Measurements from ENCODE around the gene FAM240A.

FAM240A gene

GRCh38 chr3:46655271-46655670 lies 42.9 kb downstream of the FAM240A start:
- no peak overlapping the region for H3K4me3 ChIP-seq (replicated peaks; ENCODE audit: low read depth, low read length)
- TF ChIP-seq, protein P1, sequence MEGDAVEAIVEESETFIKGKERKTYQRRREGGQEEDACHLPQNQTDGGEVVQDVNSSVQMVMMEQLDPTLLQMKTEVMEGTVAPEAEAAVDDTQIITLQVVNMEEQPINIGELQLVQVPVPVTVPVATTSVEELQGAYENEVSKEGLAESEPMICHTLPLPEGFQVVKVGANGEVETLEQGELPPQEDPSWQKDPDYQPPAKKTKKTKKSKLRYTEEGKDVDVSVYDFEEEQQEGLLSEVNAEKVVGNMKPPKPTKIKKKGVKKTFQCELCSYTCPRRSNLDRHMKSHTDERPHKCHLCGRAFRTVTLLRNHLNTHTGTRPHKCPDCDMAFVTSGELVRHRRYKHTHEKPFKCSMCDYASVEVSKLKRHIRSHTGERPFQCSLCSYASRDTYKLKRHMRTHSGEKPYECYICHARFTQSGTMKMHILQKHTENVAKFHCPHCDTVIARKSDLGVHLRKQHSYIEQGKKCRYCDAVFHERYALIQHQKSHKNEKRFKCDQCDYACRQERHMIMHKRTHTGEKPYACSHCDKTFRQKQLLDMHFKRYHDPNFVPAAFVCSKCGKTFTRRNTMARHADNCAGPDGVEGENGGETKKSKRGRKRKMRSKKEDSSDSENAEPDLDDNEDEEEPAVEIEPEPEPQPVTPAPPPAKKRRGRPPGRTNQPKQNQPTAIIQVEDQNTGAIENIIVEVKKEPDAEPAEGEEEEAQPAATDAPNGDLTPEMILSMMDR (IDR thresholded peaks at IDR 0.05; ENCODE audit: low read length, missing control alignments), result no peak
- no peak for DNase-seq (ENCODE audit: low read depth)

DNA sequence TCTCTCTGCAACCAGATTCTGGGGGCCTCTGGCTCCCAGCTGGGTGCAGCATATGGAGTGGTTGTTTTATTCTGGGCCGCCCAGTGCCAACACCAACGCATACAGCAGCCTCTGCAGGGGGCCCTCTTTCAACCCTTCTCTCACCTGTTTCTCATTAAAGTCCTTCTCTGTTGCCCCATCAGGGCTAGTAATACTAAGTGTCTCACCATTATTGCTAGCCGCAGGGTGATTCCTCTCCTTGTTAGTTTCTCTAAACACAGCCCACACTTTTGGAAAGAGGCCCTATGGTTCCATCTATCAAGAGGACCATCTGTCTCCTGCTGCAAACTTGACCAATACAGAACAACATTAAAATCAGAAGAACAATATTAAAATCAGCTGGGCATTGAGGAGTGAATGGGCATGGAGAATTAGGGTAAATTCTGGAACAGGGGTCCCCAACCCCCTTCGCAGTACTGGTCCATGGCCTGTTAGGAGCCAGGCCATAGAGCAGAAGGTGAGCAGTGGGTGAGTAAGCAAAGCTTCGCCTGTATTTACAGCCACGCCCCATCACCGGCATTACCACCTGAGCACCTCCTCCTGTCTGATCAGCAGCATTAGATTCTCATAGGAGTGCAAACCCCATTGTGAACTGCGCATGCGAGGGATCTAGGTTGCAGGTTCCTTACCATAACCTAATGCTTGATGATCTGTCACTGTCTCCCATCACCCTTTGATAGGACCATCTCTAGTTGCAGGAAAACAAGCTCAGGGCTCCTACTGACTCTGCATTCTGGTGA lies 44.6 kb downstream of the FAM240A start:
- DNase-seq (ENCODE audit: low read depth), result no peak
- H3K4me3 ChIP-seq (replicated peaks; ENCODE audit: low read depth, low read length), result no peak overlapping the region
- TF ChIP-seq, protein P1 (IDR thresholded peaks at IDR 0.05; ENCODE audit: low read length, missing control alignments), result no peak

DNA sequence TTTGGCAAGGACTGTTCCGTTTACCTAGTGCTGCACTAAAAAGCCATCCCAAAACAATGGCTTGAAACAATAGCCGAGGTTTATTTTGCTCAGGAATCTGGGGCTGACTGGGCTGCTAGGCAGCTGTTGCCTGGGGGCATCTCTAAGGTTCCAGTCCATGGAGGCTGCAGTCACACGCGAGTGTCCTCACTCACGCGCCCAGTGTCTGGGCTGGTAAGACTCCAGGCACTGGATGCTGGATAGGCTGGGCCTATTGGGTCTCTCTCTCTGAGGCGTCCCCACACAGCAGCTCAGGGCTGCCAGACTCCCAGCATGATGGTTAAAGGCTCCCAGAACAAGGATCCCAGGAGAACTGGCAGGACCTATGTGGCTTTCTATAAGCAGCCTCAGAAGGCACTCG lies 47.0 kb downstream of the FAM240A start:
- no peak for DNase-seq (ENCODE audit: low read depth)
- TF ChIP-seq, protein P1 (IDR thresholded peaks at IDR 0.05; ENCODE audit: low read length, missing control alignments), result no peak
- no peak overlapping the region for H3K4me3 ChIP-seq (replicated peaks; ENCODE audit: low read depth, low read length)

DNA sequence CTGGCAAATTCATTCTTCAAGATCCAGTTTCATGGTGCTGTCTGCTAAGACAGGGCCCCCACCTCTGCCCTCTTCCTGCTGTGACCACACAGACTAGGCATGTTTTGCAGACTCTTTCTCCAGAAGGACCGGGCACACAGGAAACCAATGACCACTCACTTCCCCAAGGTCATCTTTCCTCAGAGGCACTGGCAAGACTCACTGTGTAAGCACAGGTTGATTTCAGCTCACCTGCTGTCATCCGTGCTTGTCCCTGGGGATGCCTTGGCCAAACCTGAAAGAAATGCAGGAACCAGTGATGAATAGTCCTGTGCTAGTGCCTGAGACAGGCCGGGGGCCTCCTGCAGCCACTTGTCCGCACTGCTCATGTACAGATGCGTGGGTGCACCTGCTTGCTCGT lies 47.7 kb downstream of the FAM240A start:
- no peak overlapping the region for H3K4me3 ChIP-seq (replicated peaks; ENCODE audit: low read depth, low read length)
- TF ChIP-seq, protein P1 (IDR thresholded peaks at IDR 0.05; ENCODE audit: low read length, missing control alignments), result no peak
- no peak for DNase-seq (ENCODE audit: low read depth)

DNA sequence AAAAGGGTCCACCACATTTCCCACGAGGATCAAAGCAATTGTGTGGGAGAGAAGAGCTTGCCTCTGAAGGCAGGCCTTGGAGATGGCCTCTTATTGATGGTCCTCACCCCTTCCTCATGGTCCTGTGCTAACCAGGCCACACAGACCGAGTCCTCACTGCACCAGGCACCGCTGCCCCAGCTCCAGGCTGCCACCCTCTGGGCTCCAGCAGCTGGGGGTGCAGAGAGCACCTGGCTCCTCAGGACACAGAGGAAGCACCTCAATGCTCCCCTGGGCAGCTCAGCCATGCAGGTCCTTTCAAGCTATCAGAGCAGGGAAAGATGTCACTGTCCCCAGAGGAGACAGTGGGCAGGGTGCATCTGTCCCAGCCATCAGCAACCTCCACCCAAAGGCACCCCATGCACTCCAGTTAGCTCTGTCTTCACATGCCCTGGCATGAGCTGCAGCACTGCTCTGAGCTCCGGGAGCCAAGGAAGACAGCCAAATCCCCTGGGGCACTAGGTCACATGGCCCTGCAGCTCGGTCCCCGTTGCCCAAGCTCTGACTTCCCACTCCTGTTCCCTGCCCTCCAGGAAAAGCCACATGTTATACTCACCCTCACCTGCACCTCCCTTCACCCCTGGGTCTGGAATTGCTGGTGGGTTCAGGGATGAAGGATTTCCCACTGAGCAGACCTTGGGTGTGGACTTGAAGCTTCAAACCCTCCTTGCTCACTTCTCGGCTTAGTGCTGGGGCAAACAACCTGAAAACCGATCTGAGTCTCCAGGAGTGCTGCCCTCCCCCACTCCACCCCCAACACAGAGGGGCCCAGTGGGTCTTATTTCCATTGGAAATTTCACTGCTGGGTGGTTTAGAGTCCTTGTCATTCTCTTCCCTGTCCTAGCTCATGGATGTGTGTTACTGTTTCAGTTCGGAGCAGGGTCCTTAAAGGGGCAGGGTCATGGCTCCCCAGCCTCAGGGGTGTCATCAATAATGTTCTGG lies 48.5 kb downstream of the FAM240A start:
- TF ChIP-seq, protein P1 (IDR thresholded peaks at IDR 0.05; ENCODE audit: low read length, missing control alignments), result no peak
- no peak overlapping the region for H3K4me3 ChIP-seq (replicated peaks; ENCODE audit: low read depth, low read length)
- no peak for DNase-seq (ENCODE audit: low read depth)

DNA sequence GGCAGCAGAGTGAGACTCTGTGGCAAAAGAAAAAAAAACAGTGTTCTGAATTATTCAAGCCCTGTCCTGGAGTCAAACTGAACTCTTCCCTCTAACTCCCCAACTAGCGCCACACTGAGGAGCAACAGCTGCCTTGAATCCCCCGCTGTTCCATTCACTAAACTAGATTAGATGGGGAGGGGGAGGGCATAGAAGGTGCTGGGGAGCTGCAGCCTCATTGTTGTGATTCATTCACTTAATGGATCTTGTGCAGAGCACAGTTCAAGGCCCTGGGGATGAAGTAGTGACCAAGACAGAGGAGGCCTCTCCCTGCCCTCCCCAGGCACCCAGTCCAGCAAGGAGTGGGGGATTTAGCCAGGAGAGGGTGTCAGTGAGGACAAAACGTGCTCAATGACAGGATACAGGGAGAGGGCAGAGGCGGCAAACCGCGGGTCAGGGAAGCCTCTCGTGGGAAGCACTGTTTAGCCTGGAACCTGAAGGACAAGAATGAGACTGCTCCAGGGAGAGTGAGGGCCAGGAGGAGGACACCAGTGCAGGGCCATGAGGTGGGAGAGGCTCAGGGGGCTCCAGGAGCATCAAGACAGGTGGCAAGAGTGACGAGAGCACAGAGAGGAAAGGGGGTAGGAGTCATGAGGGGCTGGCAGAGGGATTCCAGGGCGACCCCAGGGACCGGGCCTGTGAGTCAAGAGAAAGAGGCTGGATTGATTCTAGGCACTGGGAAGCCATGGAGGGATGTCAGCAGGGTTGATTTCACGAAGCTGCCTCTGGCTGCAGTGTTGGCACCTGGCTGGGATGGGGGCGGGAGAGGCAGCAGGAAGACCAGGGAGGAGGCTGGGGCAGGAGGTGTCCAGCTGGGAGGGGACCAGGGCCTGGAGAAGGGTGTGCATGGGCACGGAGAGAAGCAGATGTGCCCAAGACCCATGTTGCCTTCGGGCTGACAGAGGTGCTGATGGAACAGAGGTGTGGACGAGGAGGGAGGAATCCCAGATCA lies 49.7 kb downstream of the FAM240A start:
- TF ChIP-seq, protein P1 (IDR thresholded peaks at IDR 0.05; ENCODE audit: low read length, missing control alignments), result no peak
- no peak for DNase-seq (ENCODE audit: low read depth)
- no peak overlapping the region for H3K4me3 ChIP-seq (replicated peaks; ENCODE audit: low read depth, low read length)

All from fibroblast of pulmonary artery (primary cell).